Activated gamma-delta T cell treated with anti-CD3 and anti-CD28 coated beads, Interleukin-2, amount 50 U/mL, for 16 hours (primary cell): ENCODE data around the gene OR5B17.
"Not testable (repeated sequence)": the region's sequence is repeated elsewhere in the genome, so short reads cannot be mapped to it uniquely, and the experiment has no call there.

Experiments
- DNase-seq: peaks from one replicate; pipeline ENCODE4 v3.0.0-alpha.2; 2020; ENCODE audit warnings: low read depth

OR5B17 gene

DNA sequence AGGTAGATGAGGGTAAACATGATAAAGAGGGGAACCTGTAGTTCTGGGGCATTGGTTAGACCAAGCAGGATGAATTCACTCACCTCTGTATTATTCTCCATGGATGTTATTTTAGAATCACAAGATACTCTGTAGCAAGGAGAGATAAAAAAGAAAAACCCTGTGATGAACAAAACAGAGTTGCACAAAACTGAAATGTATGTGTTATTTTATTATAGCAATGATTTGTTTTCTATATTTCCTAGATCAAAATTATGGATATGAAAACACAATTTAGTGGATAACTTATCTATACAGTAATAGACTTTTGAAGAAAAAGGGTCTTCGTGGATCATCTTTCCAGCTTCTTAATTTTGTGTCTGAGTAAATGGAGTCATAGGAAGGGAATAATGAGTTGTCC is at the start of gene OR5B17:
TSS of gene OR5B17 (minus strand) at position 101 of the 400 bp plus-strand sequence. CDS start at position 101, 0 bp downstream.
- DNase-seq, result no peak

GRCh38 chr11:58406774-58407173 is 47.9 kb upstream of the OR5B17 start, which contains the start of gene OR5B3:
Gene OR5B3 (minus strand): TSS chr11:58406874. CDS start chr11:58403409, 3,465 bp downstream.
- DNase-seq, result no peak

GRCh38 chr11:58399622-58400021 is 40.8 kb upstream of the OR5B17 start:
- DNase-seq, result not testable (repeated sequence)

GRCh38 chr11:58395581-58395980 is 36.7 kb upstream of the OR5B17 start:
- no peak for DNase-seq

GRCh38 chr11:58394195-58394594 is 35.3 kb upstream of the OR5B17 start:
- no peak for DNase-seq

DNA sequence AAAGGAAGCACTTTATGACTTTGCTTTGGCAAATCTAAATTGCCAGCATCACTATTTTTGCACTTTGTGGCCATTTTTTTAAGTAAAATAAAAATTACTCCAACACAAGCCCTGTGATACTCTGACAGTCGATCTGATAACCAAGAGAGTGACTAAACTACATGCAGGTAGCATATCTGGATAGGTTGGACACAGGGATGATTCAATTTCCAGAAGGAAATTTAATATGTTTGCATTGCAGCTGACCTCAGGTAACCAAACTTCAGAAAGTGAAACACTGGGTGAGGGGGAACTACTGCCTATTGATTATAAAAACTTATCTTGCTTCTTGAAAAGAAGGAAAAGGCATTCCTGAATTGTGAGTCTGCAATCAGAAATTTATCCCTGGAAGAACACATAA is 33.9 kb upstream of the OR5B17 start:
- DNase-seq, result no peak

DNA sequence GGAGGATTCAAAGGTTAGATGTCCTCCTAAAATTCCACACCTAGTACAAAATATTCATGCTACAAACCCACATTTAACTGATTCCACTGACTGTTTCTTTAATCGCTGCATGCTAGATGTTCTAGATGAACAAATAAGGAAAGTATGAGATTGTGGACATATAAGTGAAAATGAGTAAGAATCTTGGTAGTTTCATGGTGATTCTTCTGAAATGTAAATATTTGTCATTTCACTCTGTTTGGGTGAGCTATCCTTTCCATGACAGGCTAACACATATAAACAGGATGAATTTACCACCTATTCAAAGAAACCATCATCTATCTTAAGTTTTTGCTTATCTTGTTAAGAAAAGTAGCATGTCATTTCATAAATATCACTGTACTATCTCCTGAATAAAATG is 33.0 kb upstream of the OR5B17 start:
- no peak for DNase-seq

- no peak for DNase-seq
These were observed 31.7 kb upstream of the OR5B17 start for GRCh38 chr11:58390551-58391063.

GRCh38 chr11:58354727-58355126 is 4.1 kb downstream of the OR5B17 start:
- DNase-seq, result no peak

DNA sequence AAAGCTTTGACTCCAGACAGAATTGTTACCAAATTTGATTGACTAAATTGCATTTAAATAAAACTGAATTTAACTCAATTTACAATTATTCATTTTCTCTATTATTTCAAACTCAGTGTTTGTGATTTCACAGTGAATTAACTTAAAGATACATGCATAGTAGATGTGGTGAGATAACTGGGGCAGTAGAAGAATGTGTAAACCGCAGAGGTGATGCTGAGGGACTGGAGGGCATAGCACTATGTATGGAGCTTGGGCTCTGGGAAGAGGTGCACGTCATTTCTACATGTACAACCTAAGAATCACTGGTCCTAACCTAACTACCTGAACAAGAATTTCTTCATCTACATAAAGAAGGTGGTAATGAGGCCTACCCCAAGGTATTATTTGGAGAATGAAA is 13.7 kb downstream of the OR5B17 start:
- no peak for DNase-seq

DNA sequence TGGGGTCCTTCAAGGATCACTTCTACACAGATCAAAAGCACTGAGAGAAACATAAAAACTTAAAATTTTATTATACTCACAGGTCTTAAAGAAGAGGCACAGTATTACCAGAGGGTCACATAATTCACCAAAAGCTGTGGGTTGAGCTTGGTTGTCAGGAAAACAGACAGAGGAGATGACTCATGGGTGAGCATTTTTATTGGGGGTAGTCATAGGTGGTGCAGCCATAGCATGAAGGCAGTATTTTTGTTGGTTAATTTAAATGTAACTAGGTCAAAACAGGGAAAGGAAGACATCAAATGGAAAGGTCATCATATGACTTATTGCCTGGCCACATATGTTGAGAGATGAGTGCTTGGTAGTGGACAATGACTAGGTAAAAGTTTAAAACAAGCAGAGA is 24.2 kb downstream of the OR5B17 start:
- DNase-seq, result no peak

GRCh38 chr11:58330861-58331260 is 28.0 kb downstream of the OR5B17 start:
- DNase-seq, result no peak

DNA sequence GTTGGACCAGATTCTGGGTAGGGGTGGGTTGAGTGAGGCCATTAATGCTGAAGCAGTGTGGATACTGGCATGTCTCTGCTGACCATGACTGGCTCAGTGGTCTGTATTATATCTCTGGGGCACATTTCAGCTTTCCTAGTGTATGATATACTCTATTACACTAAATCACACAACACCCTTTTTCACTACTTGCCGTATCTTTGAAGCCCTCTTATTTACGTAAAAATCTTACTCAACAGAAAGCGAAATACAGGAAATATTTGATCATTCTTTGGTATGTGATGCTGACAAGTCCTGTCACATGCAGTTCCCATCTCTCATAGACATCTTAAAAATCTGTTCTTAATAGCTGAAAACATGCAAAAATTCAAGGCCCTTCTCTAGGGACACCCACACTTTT is 40.3 kb downstream of the OR5B17 start:
- no peak for DNase-seq

DNA sequence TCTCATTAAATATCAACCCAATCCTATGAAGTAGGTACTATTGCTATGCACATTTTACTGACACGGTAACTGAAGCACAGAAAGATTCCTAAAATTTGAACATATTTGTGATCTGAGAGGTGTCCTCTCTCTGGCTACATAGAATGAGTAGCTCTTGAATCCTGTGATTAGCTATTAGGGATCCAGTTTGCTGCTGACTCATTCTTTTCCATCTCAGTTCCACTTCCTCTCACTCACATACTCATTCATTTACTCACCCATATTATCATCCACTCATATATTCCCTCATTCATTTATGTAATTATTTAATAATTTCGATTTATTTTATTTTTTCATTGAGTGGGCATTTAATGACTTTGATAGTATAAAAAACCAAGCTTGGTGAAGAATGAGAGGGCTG is 42.7 kb downstream of the OR5B17 start:
- DNase-seq, result no peak
